ENCODE data around the gene PANX1.

Gene PANX1

DNA sequence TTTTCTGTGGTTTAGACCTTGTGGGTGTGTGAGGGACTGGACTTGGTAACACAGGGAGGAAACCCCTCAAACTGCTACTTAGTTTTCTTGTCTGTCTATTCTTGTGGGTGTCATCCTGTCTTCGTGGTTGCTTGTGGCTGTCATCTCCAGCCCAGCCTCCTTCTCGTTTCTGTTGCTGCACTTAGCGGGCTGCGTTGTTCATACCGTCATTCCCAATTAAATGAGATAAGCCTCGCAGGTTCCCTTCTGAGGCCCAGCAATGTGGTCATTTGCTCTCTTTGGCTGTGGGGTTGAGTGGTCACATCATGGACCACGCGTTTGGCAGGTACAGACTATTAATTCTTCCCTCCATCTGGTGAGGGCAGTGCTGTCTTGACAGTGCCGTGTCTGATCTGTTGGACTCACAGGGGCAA lies 18.8 kb downstream of the PANX1 start:
- DNase-seq (ENCODE audit: low read depth), result no peak
- H3K4me3 ChIP-seq (ENCODE audit: control insufficient read depth, low read depth, low read length), result no peak overlapping the region
- TF ChIP-seq, protein P1, sequence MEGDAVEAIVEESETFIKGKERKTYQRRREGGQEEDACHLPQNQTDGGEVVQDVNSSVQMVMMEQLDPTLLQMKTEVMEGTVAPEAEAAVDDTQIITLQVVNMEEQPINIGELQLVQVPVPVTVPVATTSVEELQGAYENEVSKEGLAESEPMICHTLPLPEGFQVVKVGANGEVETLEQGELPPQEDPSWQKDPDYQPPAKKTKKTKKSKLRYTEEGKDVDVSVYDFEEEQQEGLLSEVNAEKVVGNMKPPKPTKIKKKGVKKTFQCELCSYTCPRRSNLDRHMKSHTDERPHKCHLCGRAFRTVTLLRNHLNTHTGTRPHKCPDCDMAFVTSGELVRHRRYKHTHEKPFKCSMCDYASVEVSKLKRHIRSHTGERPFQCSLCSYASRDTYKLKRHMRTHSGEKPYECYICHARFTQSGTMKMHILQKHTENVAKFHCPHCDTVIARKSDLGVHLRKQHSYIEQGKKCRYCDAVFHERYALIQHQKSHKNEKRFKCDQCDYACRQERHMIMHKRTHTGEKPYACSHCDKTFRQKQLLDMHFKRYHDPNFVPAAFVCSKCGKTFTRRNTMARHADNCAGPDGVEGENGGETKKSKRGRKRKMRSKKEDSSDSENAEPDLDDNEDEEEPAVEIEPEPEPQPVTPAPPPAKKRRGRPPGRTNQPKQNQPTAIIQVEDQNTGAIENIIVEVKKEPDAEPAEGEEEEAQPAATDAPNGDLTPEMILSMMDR (conservative IDR thresholded peaks at IDR 0.05; ENCODE audit: control insufficient read depth, insufficient read depth, low read depth, low read length), result no peak

DNA sequence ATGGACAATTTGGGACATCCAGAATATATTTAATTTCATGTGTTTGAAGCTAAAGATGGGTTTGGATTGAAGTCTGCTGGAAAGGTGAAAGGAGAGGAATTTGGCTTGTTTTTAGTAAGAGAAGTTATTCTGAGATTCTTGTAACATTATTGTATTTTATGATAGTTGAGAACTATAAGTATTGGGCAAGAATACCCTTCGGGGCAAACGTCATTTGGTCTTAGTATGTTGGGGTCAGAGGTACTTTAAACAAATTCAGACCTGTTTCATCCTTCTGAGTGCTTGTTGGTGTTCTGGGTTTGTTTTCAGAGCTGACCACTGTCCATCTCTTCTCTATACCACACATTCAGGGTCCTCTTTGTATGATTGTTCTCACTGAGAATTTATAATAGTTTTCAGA lies 19.5 kb downstream of the PANX1 start:
- TF ChIP-seq, protein P1 (conservative IDR thresholded peaks at IDR 0.05; ENCODE audit: control insufficient read depth, insufficient read depth, low read depth, low read length), result no peak
- no peak for DNase-seq (ENCODE audit: low read depth)
- H3K4me3 ChIP-seq (ENCODE audit: control insufficient read depth, low read depth, low read length), result no peak overlapping the region

DNA sequence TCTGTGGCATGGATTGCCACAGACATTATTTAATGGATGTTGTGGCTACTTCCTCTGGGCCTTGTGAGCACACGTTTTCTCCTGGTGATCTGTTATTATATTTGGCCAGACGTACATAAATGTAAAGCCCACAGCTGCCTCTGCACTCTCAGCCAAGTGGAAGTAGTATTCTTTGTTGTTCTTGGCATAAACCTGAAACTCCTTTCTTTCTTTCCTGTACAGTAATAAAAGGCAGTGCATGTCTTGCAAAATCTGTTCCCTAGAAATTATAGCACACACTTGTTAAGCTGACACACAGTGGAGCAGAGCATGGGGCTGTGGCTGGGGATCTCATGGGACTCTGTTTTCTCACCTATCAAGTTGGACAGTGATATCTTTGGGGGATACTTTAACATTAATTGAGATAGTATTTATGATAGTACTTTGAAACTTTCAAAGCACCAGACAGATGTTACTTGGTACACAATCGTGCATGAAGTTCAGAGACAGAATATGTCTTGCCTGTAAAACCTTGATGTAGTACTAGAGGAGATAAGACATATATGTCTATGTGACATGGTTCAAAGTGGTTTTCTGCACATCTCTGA lies 20.9 kb downstream of the PANX1 start:
- H3K4me3 ChIP-seq (ENCODE audit: control insufficient read depth, low read depth, low read length), result no peak overlapping the region
- TF ChIP-seq, protein P1 (conservative IDR thresholded peaks at IDR 0.05; ENCODE audit: control insufficient read depth, insufficient read depth, low read depth, low read length), result no peak
- peak; percentile 89 for DNase-seq (ENCODE audit: low read depth)

DNA sequence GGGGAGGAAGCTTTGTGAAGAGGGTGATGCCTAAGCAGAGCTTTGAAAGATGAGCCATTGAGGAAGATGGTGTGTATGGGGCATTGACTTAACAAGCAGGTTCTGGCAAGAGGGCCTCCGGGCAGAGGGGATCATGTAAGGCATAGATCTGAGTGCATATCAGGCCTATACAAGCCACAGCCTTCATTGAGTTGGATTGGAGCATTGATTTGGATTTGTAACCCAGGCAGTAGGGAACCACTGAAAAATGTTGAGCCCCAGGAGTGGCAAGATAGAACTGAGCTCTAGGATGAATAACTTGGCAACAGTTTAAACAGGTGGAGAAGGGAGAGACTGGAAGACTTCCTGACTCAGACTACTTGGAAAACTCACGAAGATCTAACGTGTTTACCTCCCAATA lies 21.4 kb downstream of the PANX1 start:
- no peak for DNase-seq (ENCODE audit: low read depth)
- H3K4me3 ChIP-seq (ENCODE audit: control insufficient read depth, low read depth, low read length), result no peak overlapping the region
- TF ChIP-seq, protein P1 (conservative IDR thresholded peaks at IDR 0.05; ENCODE audit: control insufficient read depth, insufficient read depth, low read depth, low read length), result no peak

DNA sequence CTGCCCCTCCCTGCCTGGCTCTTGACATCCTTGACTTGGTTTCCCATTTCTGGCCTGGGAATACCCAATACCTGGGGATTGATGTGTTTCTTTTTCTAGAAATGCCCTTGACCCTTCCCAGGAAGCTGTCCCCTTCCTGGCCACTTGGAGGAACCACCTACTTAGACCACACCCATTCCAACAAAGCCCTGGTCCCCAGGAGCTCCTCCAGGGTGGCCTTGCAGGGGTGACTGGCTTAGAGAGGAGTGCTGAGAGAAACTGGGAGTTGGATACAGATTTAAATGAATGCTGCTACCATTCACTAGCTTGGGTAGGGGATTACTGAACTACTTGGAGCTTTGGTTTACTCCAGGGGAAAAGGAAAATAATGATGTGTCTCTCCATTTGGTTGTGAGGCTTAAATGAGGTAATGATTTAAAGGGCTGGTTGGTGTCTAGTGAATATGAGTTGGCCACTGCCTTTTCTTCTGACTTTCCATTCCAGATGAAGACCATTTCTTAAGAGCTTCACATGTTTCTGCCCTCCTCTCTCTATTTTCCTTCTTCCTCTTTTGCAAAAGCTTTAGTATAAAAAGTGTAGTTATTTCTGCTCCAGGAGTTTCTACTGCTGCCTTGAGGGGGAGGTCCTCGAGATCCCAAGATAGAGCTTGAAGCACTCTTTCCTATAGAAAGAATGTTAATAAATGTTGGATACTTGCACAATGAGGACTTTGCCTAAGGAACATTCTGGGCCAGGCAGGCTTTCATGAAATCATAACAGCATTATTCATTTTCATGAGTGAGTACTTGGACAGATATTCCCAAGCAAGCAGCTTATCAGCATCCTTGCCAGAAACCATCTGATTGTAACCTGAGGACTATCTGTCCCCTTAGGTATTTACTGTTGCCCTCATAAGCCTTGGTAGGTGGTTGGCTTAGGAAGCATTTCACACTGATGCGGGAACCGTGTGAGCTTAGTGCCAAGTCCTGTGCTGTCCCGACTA lies 22.4 kb downstream of the PANX1 start:
- H3K4me3 ChIP-seq (ENCODE audit: control insufficient read depth, low read depth, low read length), result no peak overlapping the region
- TF ChIP-seq, protein P1 (conservative IDR thresholded peaks at IDR 0.05; ENCODE audit: control insufficient read depth, insufficient read depth, low read depth, low read length), result no peak
- DNase-seq (ENCODE audit: low read depth), result peak; percentile 31

DNA sequence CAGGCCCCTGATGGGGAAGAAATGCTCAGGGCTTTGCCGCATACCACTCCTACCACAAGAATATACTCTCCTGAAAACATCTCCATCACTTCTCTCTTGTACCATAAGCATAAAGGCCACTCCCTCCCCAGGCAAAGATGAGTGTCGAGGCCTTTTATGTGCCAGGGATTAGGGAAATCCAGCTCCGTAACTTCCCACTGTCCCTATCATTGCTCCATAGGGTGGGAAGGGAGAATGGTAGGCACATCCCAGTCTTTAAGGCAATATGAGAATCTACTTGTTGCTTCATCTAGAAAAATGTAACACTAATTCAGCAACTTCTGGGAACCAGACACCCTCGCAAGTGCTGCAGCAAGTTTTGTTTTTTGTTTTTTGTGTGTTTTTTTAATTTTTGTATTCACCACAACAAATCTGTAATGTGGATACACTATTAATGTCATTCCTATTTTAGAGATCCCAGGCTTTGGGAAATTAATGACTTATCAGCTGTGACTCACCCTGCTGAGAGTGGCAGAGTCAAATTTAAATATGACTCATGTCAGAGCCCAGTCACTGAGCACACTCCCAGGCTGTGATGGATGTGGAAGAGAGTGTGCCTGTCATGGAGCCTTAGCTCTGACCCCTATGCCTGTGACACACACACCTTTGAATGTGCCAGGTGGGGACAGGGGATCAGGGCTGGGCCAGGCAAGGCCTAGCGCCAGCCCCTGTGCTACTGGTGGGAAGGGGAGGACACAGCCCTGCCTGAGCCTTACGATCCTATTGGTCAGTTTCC lies 23.4 kb downstream of the PANX1 start:
- TF ChIP-seq, protein P1 (conservative IDR thresholded peaks at IDR 0.05; ENCODE audit: control insufficient read depth, insufficient read depth, low read depth, low read length), result no peak
- H3K4me3 ChIP-seq (ENCODE audit: control insufficient read depth, low read depth, low read length), result no peak overlapping the region
- peak; percentile 92 for DNase-seq (ENCODE audit: low read depth)

Data from fibroblast of mammary gland (primary cell).